Measurements from ENCODE around the gene DUSP22.
"Not testable (repeated sequence)": the region's sequence is repeated elsewhere in the genome, so short reads cannot be mapped to it uniquely, and the experiment has no call there.

Gene DUSP22

DNA sequence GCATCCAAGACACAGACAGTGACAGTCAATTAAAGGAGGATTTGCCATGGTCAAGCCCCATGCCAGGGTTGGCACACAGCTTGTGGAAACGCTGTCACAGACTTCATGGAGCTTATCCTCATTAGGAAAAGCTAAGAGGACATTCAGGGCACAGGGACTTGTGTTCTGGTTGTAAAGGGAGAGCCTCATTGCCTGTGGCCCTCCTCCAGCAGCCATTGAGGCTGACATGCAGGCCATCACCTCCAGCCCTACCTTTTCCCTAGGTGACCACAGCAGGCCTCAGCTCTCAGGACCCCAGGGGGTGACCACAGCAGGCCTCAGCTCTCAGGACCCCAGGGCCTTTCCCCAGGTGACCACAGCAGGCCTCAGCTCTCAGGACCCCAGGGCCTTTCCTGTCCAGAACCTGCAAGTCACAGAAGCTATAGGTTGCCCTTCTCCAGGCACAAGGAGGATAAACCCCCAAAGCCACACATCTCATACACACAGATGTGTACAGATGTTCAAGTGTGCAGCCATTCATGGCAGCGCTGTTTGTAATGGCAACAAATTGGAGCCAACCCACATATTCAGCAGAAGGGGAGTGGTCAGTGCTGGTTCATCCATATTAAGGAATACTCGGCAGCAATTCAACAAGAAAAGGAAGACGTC is 26.1 kb downstream of the DUSP22 start:
- H3K36me3 Mint-ChIP-seq (ENCODE audit: low read depth): peaks cover 18% of the 10 kb centered on the region
- no peaks in the 10 kb centered on the region for H3K27me3 Mint-ChIP-seq
- H3K4me3 Mint-ChIP-seq: no peak overlapping the region
- H3K27ac Mint-ChIP-seq: no peak overlapping the region
- H3K9me3 Mint-ChIP-seq: no peaks in the 10 kb centered on the region
- peaks cover 24% of the 10 kb centered on the region for H3K4me1 Mint-ChIP-seq (ENCODE audit: low read depth)

DNA sequence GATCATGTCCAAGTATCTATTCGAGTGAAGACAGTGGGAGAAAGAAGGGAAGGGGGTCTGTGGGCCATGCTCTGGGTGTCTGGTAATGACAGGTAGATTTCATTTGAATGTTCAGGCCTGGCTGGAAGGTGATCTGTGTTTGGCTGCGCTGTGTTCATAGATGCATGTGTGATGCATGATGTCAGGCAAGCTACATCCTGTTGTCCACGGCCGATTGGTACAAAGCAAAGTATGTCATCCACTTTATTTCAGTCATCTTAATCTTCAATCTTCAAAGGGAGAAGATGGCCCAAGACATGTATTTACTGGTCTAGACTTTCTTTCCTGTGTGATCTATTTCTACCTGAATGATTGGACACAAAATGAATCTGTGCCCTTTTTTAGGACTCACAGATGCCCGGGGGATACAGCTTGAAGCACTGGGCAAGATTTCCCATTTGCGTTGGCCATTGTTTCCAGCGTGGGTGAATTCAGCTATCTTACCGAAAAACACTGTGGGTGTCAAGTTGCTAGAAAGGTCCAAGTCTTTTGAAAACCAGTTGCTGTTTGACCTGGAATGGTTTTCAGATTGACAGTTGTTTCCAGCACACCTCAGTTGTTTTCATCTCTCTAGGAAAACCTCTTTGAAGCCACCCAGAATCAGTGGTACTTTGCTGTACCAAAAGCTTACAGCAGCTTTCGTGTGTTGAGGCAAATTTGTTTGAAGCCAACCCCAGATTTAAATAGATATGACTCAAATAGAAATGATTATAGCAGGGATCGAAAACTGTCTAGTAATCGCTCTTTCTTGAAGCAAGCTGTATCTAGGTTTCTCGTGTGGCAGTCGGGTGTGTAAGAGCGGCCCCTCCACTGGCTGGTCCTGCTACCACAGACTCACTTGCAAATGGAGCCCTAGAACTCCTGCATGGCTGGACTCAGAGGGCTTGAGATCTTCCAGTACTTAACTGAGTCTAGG is 27.2 kb downstream of the DUSP22 start:
- Mint-ChIP-seq H3K4me1 (ENCODE audit: low read depth) (peaks cover 23% of the 10 kb centered on the region), H3K27ac (no peak overlapping the region), H3K9me3 (no peaks in the 10 kb centered on the region), H3K4me3 (no peak overlapping the region), H3K27me3 (no peaks in the 10 kb centered on the region), H3K36me3 (ENCODE audit: low read depth) (peaks cover 18% of the 10 kb centered on the region)

DNA sequence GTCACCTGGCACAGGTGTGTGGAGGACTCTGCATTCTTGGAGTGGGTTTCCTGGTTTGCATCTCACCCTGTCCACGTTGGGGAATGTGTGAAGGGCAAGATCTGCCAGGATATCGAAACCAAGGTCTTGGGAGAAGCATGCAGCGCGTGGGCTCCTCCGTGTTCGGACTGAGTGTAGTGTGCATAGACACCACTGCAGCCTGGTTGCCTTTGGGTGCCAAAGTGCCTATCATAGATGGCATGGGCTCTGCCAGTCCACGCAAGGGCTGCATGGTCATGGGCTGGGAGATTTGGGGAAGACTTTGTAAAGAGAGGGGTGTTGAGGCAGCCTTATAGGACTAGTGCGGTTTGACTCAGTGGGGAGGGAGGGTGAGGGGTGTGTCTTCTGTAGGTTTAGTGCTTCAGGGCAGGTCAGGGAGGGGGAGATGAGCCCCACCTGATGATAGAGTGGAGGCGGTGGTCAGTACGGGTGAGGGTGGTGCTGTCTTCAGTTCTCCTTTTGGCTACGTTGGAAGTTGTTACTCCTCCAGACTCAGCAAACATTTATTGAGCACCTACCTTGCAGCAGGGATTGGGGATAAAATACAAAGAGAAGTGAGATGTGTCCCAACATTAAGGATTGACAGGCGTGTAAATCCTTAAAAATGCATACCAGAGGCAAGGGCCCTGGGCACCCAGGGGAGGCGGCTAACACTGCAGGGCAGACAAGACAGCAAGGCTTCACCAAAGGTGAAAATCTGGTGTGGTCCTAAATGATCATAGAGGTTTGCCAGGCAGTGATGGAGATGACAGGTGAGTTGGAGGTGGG is 28.3 kb downstream of the DUSP22 start:
- no peak overlapping the region for H3K4me3 Mint-ChIP-seq
- H3K27ac Mint-ChIP-seq: no peak overlapping the region
- H3K4me1 Mint-ChIP-seq (ENCODE audit: low read depth): peaks cover 22% of the 10 kb centered on the region
- H3K9me3 Mint-ChIP-seq: no peaks in the 10 kb centered on the region
- H3K36me3 Mint-ChIP-seq (ENCODE audit: low read depth): peaks cover 13% of the 10 kb centered on the region
- no peaks in the 10 kb centered on the region for H3K27me3 Mint-ChIP-seq

GRCh38 chr6:321158-321438 is 28.8 kb downstream of the DUSP22 start:
- peaks cover 19% of the 10 kb centered on the region for H3K4me1 Mint-ChIP-seq (ENCODE audit: low read depth)
- no peak overlapping the region for H3K27ac Mint-ChIP-seq
- H3K4me3 Mint-ChIP-seq: no peak overlapping the region
- H3K27me3 Mint-ChIP-seq: no peaks in the 10 kb centered on the region
- H3K36me3 Mint-ChIP-seq (ENCODE audit: low read depth): peaks cover 11% of the 10 kb centered on the region
- no peaks in the 10 kb centered on the region for H3K9me3 Mint-ChIP-seq

DNA sequence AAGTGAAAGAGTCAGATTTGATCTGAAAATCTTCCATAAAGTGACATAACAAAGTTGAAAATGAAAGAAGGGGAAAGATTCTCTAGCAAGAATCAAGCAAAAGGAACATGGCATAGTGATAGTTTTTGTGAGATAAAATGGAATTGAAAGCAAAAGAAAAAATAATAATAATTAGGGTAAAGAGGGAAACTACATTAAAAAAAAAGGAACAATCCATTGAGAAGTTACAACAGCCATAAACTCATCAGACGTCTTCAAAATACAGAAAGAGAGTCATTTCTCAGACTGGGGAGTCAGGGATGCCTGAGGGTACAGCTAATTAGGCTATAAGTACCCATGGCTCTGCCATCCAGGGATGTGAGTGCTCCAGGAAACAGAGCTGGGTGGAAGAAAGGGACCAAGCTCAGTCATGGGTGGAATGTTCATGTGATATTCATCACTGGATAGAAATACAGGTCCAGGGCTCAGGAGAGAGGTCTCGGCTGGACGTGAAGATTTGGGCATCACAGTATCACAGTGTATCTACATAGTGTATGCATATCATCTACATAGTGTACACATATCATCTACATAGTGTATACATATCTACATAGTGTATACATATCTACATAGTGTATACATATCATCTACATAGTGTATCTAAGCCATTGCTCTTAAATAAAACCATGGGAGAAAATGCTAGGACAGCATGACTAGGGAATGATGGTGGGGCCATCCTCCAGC is 29.4 kb downstream of the DUSP22 start:
- Mint-ChIP-seq H3K27ac (no peak overlapping the region), H3K9me3 (no peaks in the 10 kb centered on the region), H3K4me1 (ENCODE audit: low read depth) (peaks cover 13% of the 10 kb centered on the region), H3K36me3 (ENCODE audit: low read depth) (peaks cover 11% of the 10 kb centered on the region), H3K4me3 (no peak overlapping the region), H3K27me3 (no peaks in the 10 kb centered on the region)

GRCh38 chr6:322259-322930 is 30.1 kb downstream of the DUSP22 start:
- H3K4me1 Mint-ChIP-seq (ENCODE audit: low read depth): peaks cover 8% of the 10 kb centered on the region
- H3K27ac Mint-ChIP-seq: no peak overlapping the region
- H3K4me3 Mint-ChIP-seq: no peak overlapping the region
- peaks cover 8% of the 10 kb centered on the region for H3K36me3 Mint-ChIP-seq (ENCODE audit: low read depth)
- H3K27me3 Mint-ChIP-seq: no peaks in the 10 kb centered on the region
- H3K9me3 Mint-ChIP-seq: no peaks in the 10 kb centered on the region

DNA sequence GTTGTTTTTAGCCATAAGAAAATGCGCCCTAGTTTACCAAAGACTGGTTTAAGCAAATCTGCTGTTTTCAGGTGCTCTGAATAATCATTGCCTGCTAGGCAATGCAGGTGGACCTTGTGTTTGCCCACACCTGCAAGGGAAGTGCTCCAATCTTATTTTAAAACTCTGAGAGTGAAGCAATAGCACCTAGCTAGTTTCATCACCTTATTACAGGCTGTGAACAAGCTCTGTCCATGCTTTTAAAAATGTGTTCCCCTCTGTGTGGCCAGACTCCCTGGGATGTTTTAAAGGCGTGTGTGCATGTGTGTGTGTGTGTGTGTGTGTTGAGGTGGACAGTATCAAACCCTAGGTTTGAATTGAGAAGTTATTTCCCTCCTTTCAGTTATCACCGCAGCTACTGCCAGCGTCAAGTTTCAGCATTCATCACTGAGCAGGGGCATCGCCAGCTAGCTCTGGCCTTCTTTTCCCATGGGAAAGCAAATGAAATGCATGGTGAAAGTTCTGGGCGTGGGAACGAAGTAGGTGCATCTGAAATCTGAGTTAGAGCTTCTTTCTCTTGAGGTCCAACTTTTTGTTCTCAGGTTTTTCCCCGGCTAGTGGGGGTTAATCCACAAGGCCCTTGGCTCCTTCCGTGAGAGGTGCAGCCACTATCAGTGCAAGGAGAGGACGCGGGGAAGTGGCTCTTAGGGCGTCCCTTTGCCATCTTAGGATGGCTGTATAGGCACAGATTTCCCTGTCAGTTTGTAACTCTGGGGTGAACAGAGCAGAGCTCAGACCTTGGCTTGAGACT is 30.8 kb downstream of the DUSP22 start:
- H3K36me3 Mint-ChIP-seq (ENCODE audit: low read depth): peaks cover 12% of the 10 kb centered on the region
- H3K4me1 Mint-ChIP-seq (ENCODE audit: low read depth): peaks cover under 1% of the 10 kb centered on the region
- H3K9me3 Mint-ChIP-seq: no peaks in the 10 kb centered on the region
- H3K27me3 Mint-ChIP-seq: no peaks in the 10 kb centered on the region
- H3K27ac Mint-ChIP-seq: no peak overlapping the region
- H3K4me3 Mint-ChIP-seq: no peak overlapping the region

DNA sequence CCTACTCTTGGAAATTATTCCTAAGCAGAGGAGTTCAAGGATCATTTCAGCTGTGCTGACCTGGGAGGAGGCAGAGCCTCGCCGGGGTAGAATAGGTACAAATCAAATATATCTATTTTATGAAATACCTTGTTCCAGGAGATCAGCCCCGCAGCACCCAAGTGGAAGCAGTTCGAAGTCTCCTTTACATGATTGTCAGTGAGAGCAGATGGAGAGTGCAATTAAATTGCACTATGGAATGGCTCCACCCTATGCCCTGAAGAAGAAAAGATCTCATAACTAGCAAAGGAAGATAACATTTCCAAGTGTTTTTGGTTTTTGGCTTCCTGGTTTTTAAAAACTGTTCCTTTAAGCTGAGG is 31.4 kb downstream of the DUSP22 start:
- H3K27ac Mint-ChIP-seq: no peak overlapping the region
- H3K4me3 Mint-ChIP-seq: no peak overlapping the region
- H3K4me1 Mint-ChIP-seq (ENCODE audit: low read depth): no peaks in the 10 kb centered on the region
- H3K27me3 Mint-ChIP-seq: no peaks in the 10 kb centered on the region
- peaks cover 12% of the 10 kb centered on the region for H3K36me3 Mint-ChIP-seq (ENCODE audit: low read depth)
- no peaks in the 10 kb centered on the region for H3K9me3 Mint-ChIP-seq

DNA sequence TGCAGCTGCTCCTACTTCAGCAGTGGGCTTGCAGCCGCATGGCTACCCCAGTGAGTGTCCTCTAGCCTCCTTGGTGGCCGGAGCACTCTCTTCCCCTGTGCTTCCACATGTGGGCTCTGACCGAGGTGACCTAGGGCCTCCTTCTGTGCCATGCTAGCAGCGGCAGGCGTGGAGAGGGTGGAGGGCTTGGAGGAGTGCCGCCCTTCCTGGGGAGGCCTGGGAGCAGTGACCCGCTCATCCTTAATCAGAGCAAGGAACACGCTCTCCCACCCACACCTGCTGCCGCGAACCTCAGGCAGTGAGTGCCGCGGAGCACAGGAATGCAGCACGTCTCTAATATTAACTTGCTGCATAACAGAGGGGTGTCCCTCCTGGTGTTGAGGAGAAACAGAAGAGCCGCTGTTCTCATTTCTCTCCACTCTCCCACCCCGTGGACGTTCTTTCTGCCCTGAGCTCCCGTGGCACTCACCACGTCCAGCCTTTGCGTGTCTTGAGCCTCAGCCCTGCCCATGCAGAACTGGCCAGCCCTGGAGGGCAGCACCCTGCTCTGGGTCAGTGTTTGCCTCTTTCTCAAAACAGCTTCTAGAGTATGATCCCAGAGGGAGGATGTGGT is 31.9 kb downstream of the DUSP22 start:
- Mint-ChIP-seq H3K27me3 (no peaks in the 10 kb centered on the region), H3K36me3 (ENCODE audit: low read depth) (peaks cover 10% of the 10 kb centered on the region), H3K4me1 (ENCODE audit: low read depth) (no peaks in the 10 kb centered on the region), H3K9me3 (no peaks in the 10 kb centered on the region), H3K4me3 (no peak overlapping the region), H3K27ac (no peak overlapping the region)

DNA sequence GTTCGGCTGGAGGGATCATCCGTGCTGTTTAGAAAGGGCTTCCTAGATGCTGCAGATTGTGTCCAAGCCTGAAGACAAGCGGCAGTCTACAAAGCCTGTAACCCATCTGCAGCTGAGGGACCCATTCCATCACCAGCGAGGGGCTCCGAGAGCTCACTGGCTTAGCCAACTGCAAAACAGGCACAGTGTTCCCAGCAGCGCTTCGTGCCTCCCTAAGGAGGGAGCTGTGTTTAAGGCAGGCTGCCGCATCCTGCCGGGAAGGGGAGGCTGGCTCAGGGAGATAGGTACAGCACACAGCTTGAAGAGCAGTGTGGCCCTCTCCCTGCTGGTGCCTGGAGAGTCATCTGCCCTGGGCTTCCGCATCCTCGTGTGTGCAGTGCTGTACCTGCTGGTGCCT is 32.4 kb downstream of the DUSP22 start:
- no peak overlapping the region for H3K27ac Mint-ChIP-seq
- H3K9me3 Mint-ChIP-seq: no peaks in the 10 kb centered on the region
- no peaks in the 10 kb centered on the region for H3K4me1 Mint-ChIP-seq (ENCODE audit: low read depth)
- peaks cover 7% of the 10 kb centered on the region for H3K36me3 Mint-ChIP-seq (ENCODE audit: low read depth)
- H3K27me3 Mint-ChIP-seq: no peaks in the 10 kb centered on the region
- no peak overlapping the region for H3K4me3 Mint-ChIP-seq

- not testable (repeated sequence) for H3K4me3 Mint-ChIP-seq; H3K9me3 Mint-ChIP-seq; H3K27ac Mint-ChIP-seq; H3K4me1 Mint-ChIP-seq (ENCODE audit: low read depth); H3K36me3 Mint-ChIP-seq (ENCODE audit: low read depth); H3K27me3 Mint-ChIP-seq
Measured at GRCh38 chr6:325161-325860, 33.0 kb downstream of the DUSP22 start.

DNA sequence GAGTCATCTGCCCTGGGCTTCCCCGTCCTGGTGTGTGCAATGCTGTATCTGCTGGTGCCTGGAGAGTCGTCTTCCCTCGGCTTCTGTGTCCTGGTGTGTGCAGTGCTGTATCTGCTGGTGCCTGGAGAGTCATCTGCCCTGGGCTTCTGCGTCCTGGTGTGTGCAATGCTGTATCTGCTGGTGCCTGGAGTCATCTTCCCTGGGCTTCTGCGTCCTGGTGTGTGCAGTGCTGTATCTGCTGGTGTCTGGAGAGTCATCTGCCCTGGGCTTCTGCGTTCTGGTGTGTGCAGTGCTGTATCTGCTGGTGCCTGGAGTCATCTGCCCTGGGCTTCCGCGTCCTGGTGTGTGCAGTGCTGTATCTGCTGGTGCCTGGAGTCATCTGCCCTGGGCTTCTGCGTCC is 33.8 kb downstream of the DUSP22 start:
- H3K36me3 Mint-ChIP-seq (ENCODE audit: low read depth); H3K27ac Mint-ChIP-seq; H3K4me1 Mint-ChIP-seq (ENCODE audit: low read depth); H3K9me3 Mint-ChIP-seq; H3K27me3 Mint-ChIP-seq; H3K4me3 Mint-ChIP-seq: not testable (repeated sequence)

GRCh38 chr6:326896-327537 is 34.7 kb downstream of the DUSP22 start:
- Mint-ChIP-seq H3K4me3 (no peak overlapping the region), H3K27ac (peak overlapping the region; percentile 22), H3K36me3 (ENCODE audit: low read depth) (peaks cover 7% of the 10 kb centered on the region), H3K9me3 (no peaks in the 10 kb centered on the region), H3K27me3 (no peaks in the 10 kb centered on the region), H3K4me1 (ENCODE audit: low read depth) (no peaks in the 10 kb centered on the region)

Measured in stimulated activated naive CD8-positive, alpha-beta T cell treated with anti-CD3 and anti-CD28 coated beads, Interleukin-15, Interleukin-2, amounts not matched to agents 100 ng/mL and 50 ng/mL, for 24 hours (primary cell).